IMR-90 (cell line): ENCODE measurements around the gene INA. TPM values are rescaled to one million over a fixed set of nuclear protein-coding genes. Genes with fewer than 3 reads are reported as not detected.

ENCODE experiments used
- ATAC-seq: fragments of 200-7000 bp; cut with Tn5 transposase; 2 replicates; pipeline ENCODE4 v1.9.1; 2020; ENCODE audit warnings: low read depth, mild to moderate bottlenecking, moderate library complexity
- BruUV-seq: library from RNA; stranded (reverse); fragments of 400-500 nt; replicated peaks from 2 replicates; lab custom pipeline; 2021; lab: Mats Ljungman, UMichigan
- CTCF ChIA-PET: fragments of 300-600 bp; formaldehyde crosslinking; extraction: SDS; loops from one replicate; lab custom pipeline; 2021; ENCODE audit warnings: antibody characterized with exemption; lab: Yijun Ruan, JAX
- POLR2A ChIA-PET: fragments of 300-600 bp; sonication (Branson Sonifier 250); formaldehyde crosslinking; loops from one replicate; lab custom pipeline; 2022; ENCODE audit warnings: antibody characterized with exemption; ENCODE audit not compliant: unreplicated experiment; lab: Charles Lee
- DNase-seq: peaks from one replicate; pipeline ENCODE4 v3.0.0; 2013
- H2AFZ ChIP-seq: replicated peaks from 2 replicates; pipeline ENCODE3; 2013; ENCODE audit warnings: low read length, mild to moderate bottlenecking; ENCODE audit not compliant: poor library complexity
- H2AK5ac ChIP-seq: 2 replicates; pipeline ENCODE4 v1.6.1; 2013; ENCODE audit warnings: low read depth, low read length, inconsistent platforms
- H2AK9ac ChIP-seq: replicated peaks from 2 replicates; pipeline ENCODE3; 2013; ENCODE audit warnings: mild to moderate bottlenecking, low read depth, low read length, moderate library complexity; ENCODE audit not compliant: poor library complexity
- H2BK120ac ChIP-seq: 2 replicates; pipeline ENCODE4 v1.6.1; 2013; ENCODE audit warnings: low read depth, low read length, inconsistent platforms
- H2BK15ac ChIP-seq: 3 replicates; pipeline ENCODE4 v1.6.1; 2013; ENCODE audit warnings: low read depth, low read length, inconsistent platforms
- H2BK20ac ChIP-seq: 2 replicates; pipeline ENCODE4 v1.6.1; 2013; ENCODE audit warnings: low read depth, mild to moderate bottlenecking, inconsistent platforms, low read length, moderate library complexity
- H2BK5ac ChIP-seq: 2 replicates; pipeline ENCODE4 v1.6.1; 2013; ENCODE audit warnings: mild to moderate bottlenecking, low read depth, low read length, inconsistent platforms; ENCODE audit not compliant: poor library complexity, severe bottlenecking
- H3K14ac ChIP-seq: replicated peaks from 2 replicates; pipeline ENCODE4 v1.6.1; 2013; ENCODE audit warnings: low read depth, low read length, inconsistent platforms
- H3K18ac ChIP-seq: 2 replicates; pipeline ENCODE4 v1.6.1; 2013; ENCODE audit warnings: low read depth, low read length, control low read depth
- H3K23ac ChIP-seq: 2 replicates; pipeline ENCODE4 v1.6.1; 2013; ENCODE audit warnings: low read depth, low read length, inconsistent platforms
- H3K27ac ChIP-seq: 2 replicates; pipeline ENCODE4 v1.5.1; 2013; ENCODE audit warnings: mild to moderate bottlenecking, control low read depth, low read length; ENCODE audit not compliant: insufficient read depth
- H3K27me3 ChIP-seq: 2 replicates; pipeline ENCODE4 v1.6.1; 2013; ENCODE audit warnings: low read length; ENCODE audit not compliant: control insufficient read depth, insufficient read depth
- H3K36me3 ChIP-seq: 2 replicates; pipeline ENCODE4 v1.6.1; 2013; ENCODE audit warnings: low read length, mixed read lengths; ENCODE audit not compliant: control insufficient read depth, insufficient read depth
- H3K4ac ChIP-seq: 2 replicates; pipeline ENCODE4 v1.6.1; 2013; ENCODE audit warnings: low read depth, low read length, inconsistent platforms
- H3K4me1 ChIP-seq: 2 replicates; pipeline ENCODE4 v1.6.1; 2013; ENCODE audit warnings: low read length, mixed read lengths; ENCODE audit not compliant: control insufficient read depth, insufficient read depth
- H3K4me2 ChIP-seq: 2 replicates; pipeline ENCODE4 v1.6.1; 2013; ENCODE audit warnings: low read depth, mild to moderate bottlenecking, control low read depth, low read length, moderate library complexity
- H3K4me3 ChIP-seq: 2 replicates; pipeline ENCODE4 v1.5.1; 2013; ENCODE audit warnings: low read depth, mild to moderate bottlenecking, control low read depth, low read length, moderate library complexity; ENCODE audit not compliant: insufficient read depth
- H3K56ac ChIP-seq: 2 replicates; pipeline ENCODE4 v1.6.1; 2013; ENCODE audit warnings: low read length, inconsistent platforms; ENCODE audit not compliant: insufficient read depth; ENCODE audit errors: extremely low read depth
- H3K79me1 ChIP-seq, 2 experiments: 2 replicates each; pipeline ENCODE4 v1.6.1; 2013; ENCODE audit warnings: low read length in 2 of 2, inconsistent platforms in 1 of 2, low read depth in 1 of 2
- H3K9ac ChIP-seq: 2 replicates; pipeline ENCODE4 v1.6.1; 2013; ENCODE audit warnings: low read depth, low read length, control low read depth
- H3K9me1 ChIP-seq: 2 replicates; pipeline ENCODE4 v1.6.1; 2013; ENCODE audit warnings: low read length, inconsistent platforms; ENCODE audit not compliant: insufficient read depth
- H3K9me3 ChIP-seq: 2 replicates; pipeline ENCODE4 v1.6.1; 2013; ENCODE audit warnings: low read length; ENCODE audit not compliant: control insufficient read depth, insufficient read depth
- H4K20me1 ChIP-seq: 2 replicates; pipeline ENCODE4 v1.6.1; 2013; ENCODE audit warnings: low read length, inconsistent platforms; ENCODE audit not compliant: insufficient read depth
- H4K5ac ChIP-seq: 2 replicates; pipeline ENCODE4 v1.6.1; 2013; ENCODE audit warnings: mild to moderate bottlenecking, low read depth, low read length, control low read depth
- H4K8ac ChIP-seq, 2 experiments: 2 replicates each; pipeline ENCODE4 v1.6.1; 2013; ENCODE audit warnings: low read depth in 2 of 2, low read length in 2 of 2, control low read depth in 1 of 2, inconsistent platforms in 1 of 2
- H4K91ac ChIP-seq: 2 replicates; pipeline ENCODE4 v1.6.1; 2013; ENCODE audit warnings: low read depth, low read length, inconsistent platforms; ENCODE audit not compliant: insufficient read depth
- BHLHE40 ChIP-seq: fragments of 150-350 bp; IDR thresholded peaks from 2 replicates; pipeline ENCODE4 v1.6.1; 2016; ENCODE audit warnings: mild to moderate bottlenecking, low read depth, low read length
- CEBPB ChIP-seq: IDR thresholded peaks from 2 replicates; pipeline ENCODE4 v1.6.1; 2012; ENCODE audit warnings: low read depth, low read length, improper control_type of control experiment
- CHD1 ChIP-seq: IDR thresholded peaks from 2 replicates; pipeline ENCODE4 v1.6.1; 2012; ENCODE audit warnings: low read depth, low read length, improper control_type of control experiment
- FOS ChIP-seq: fragments of 150-350 bp; IDR thresholded peaks from 2 replicates; pipeline ENCODE4 v1.6.1; 2016; ENCODE audit warnings: low read depth, low read length
- MAFK ChIP-seq: IDR thresholded peaks from 2 replicates; pipeline ENCODE4 v1.6.1; 2012; ENCODE audit warnings: low read depth, low read length, improper control_type of control experiment
- MAZ ChIP-seq: IDR thresholded peaks from 2 replicates; pipeline ENCODE4 v1.6.1; 2012; ENCODE audit warnings: low read depth, mild to moderate bottlenecking, low read length, improper control_type of control experiment, moderate library complexity, borderline replicate concordance
- NFE2L2 ChIP-seq: fragments of 150-350 bp; IDR thresholded peaks from 2 replicates; pipeline ENCODE4 v1.6.1; 2016; ENCODE audit warnings: low read depth, mild to moderate bottlenecking, low read length
- RCOR1 ChIP-seq: IDR thresholded peaks from 2 replicates; pipeline ENCODE4 v1.6.1; 2012; ENCODE audit warnings: mild to moderate bottlenecking, low read length, improper control_type of control experiment; ENCODE audit not compliant: insufficient replicate concordance
- RFX5 ChIP-seq: IDR thresholded peaks from 2 replicates; pipeline ENCODE4 v1.8.0; 2012; ENCODE audit warnings: low read depth, mild to moderate bottlenecking, low read length, moderate library complexity
- SMC3 ChIP-seq: fragments of 150-350 bp; IDR thresholded peaks from 2 replicates; pipeline ENCODE4 v1.6.1; 2016; ENCODE audit warnings: low read depth, mild to moderate bottlenecking, antibody characterized with exemption, low read length, moderate library complexity
- USF2 ChIP-seq: fragments of 150-350 bp; IDR thresholded peaks from 2 replicates; pipeline ENCODE4 v1.6.1; 2017; ENCODE audit warnings: mild to moderate bottlenecking, antibody characterized with exemption, low read length, low read depth
- WGBS, 2 experiments: methylation state at CpG; one replicate each; pipeline versions ENCODE4 v1.1.5 to v1.1.7; 2013; ENCODE audit warnings: missing lambda C conversion rate in 2 of 2; ENCODE audit not compliant: insufficient read length in 1 of 2; ENCODE audit errors: extremely low coverage in 2 of 2; 5-methylcytosine and 5-hydroxymethylcytosine counted together
- dilution Hi-C: fragments of 300-500 bp; cut with HindIII; formaldehyde crosslinking; loops from one replicate; pipeline ENCODE4 v1.14.3; 2018; ENCODE audit warnings: low sequenced_read_pairs; ENCODE audit not compliant: unreplicated experiment
- in situ Hi-C: fragments of 300-500 bp; cut with MboI; formaldehyde crosslinking; loops from 3 replicates; pipeline ENCODE4 v1.14.3; 2019; ENCODE audit warnings: low sequenced_read_pairs, inconsistent platforms, mixed read lengths
- intact Hi-C: fragments of 100-400 bp; cut with micrococcal nuclease; formaldehyde crosslinking; loops from 2 replicates; pipeline ENCODE4 v1.10.0; 2022
- polyA plus RNA-seq, 3 experiments: library from polyadenylated mRNA; depleted of rRNA; stranded (reverse); fragments of >200 nt; gene quantifications; 2 replicates each; pipeline ENCODE4 v1.2.3, GENCODE V29; 2012; ENCODE audit warnings: low replicate concordance in 1 of 3
- total RNA-seq: library from RNA; depleted of rRNA; stranded (reverse); fragments of >200 nt; gene quantifications from 2 replicates; pipeline ENCODE4 v1.2.3, GENCODE V29; 2012

Gene INA
- total and polyA plus RNA-seq, 2 of the 4 experiments (the other 2 are of a cell fraction): 4.5 to 7.5 TPM

GRCh38 chr10:103273041-103273441 is 3.9 kb upstream of the INA start:
- H3K27ac ChIP-seq: no peak overlapping the region
- ChIA-PET CTCF (no interaction called here), POLR2A (no interaction called here)
- H3K56ac ChIP-seq: no peak overlapping the region
- H2AK9ac ChIP-seq: no peak overlapping the region
- no peak overlapping the region for H3K4ac ChIP-seq
- dilution Hi-C loops: no loop called here
- peaks cover 18% of the 10 kb centered on the region for H3K27me3 ChIP-seq
- H3K9ac ChIP-seq: no peak overlapping the region
- no peak overlapping the region for H3K4me3 ChIP-seq
- H2BK20ac ChIP-seq: no peak overlapping the region; the same call in 1 of the 2 replicates
- H3K36me3 ChIP-seq: no peaks in the 10 kb centered on the region
- peaks cover 7% of the 10 kb centered on the region; the same call in 1 of the 2 replicates for H3K9me1 ChIP-seq
- H2AFZ ChIP-seq: no peak overlapping the region
- H3K4me1 ChIP-seq: peaks cover 12% of the 10 kb centered on the region
- no peak overlapping the region for H4K8ac ChIP-seq
- no peak overlapping the region for H3K18ac ChIP-seq
- ATAC-seq (peak; percentile 86), DNase-seq (peak; percentile 97)
- H3K4me2 ChIP-seq: no peak overlapping the region
- peak overlapping the region; percentile 4; the same call in 1 of the 3 replicates for H2BK15ac ChIP-seq
- no peak overlapping the region for H3K23ac ChIP-seq
- H4K5ac ChIP-seq: no peak overlapping the region
- H3K79me1 ChIP-seq: 0 out of 4 replicates have a peak, but pooled peaks cover 0 to 6% of the 10 kb centered on the region in 2 experiments
- no peak overlapping the region for H2AK5ac ChIP-seq
- H4K20me1 ChIP-seq: peaks cover 13% of the 10 kb centered on the region
- H2BK5ac ChIP-seq: peak overlapping the region; percentile 1
- H3K14ac ChIP-seq: no peak overlapping the region
- in situ Hi-C loops: no loop called here
- TF ChIP-seq SMC3 (no peak), MAZ (no peak), FOS (peak; percentile 81), CEBPB (peak; percentile 61), RFX5 (no peak), CHD1 (no peak), USF2 (no peak), MAFK (no peak), RCOR1 (no peak), BHLHE40 (no peak; the same call in 1 of the 2 replicates), NFE2L2 (no peak)
- intact Hi-C loops: no loop called here
- H4K91ac ChIP-seq: no peak overlapping the region
- no peak overlapping the region for H2BK120ac ChIP-seq
- no TSS peak for BruUV-seq
- no CpG with 5 or more reads among the region's 4 CpGs for WGBS, 2 experiments
- no peaks in the 10 kb centered on the region for H3K9me3 ChIP-seq
